Prostate gland (tissue), 2 donors: ENCODE data around the gene C1QTNF6. TPM values are rescaled to one million over a fixed set of nuclear protein-coding genes. Genes with fewer than 3 reads are reported as not detected.

Source experiments
- DNase-seq: peaks from one replicate; pipeline ENCODE4 v3.0.0-alpha.2; 2019; ENCODE audit warnings: low spot score
- H3K27ac ChIP-seq, 2 donors: fragments of 200-600 bp; sonication (generic); 2 replicates each; pipeline ENCODE4 v1.5.1; 2017 to 2019
- H3K27me3 ChIP-seq: fragments of 200-600 bp; sonication (generic); replicated peaks from 2 replicates; pipeline ENCODE4 v1.5.1; 2019; ENCODE audit not compliant: insufficient read depth
- H3K36me3 ChIP-seq, 2 donors: fragments of 200-600 bp; sonication (generic); 1 replicate in 1 of 2; 2 replicates in 1 of 2; pipeline versions ENCODE4 v1.5.1 to v1.8.1; 2017 to 2019
- H3K4me1 ChIP-seq: fragments of 200-600 bp; sonication (generic); replicated peaks from 2 replicates; pipeline ENCODE4 v1.5.1; 2019
- H3K4me3 ChIP-seq, 2 donors: fragments of 200-600 bp; sonication (generic); 2 replicates each; pipeline ENCODE4 v1.5.1; 2017 to 2019
- H3K9me3 ChIP-seq: fragments of 200-600 bp; sonication (generic); 2 replicates; pipeline ENCODE4 v1.5.1; 2017
- POLR2A ChIP-seq: fragments of 450-650 bp; IDR thresholded peaks from one replicate; pipeline ENCODE4 v1.6.1; 2016; ENCODE audit warnings: antibody characterized with exemption, mild to moderate bottlenecking
- POLR2AphosphoS5 ChIP-seq: sonication (generic); formaldehyde crosslinking; IDR thresholded peaks from one replicate; pipeline ENCODE4 v1.6.1; 2017; ENCODE audit warnings: antibody characterized with exemption
- whole genome bisulfite sequencing: methylation state at CpG from one replicate; pipeline ENCODE4 v1.1.5; 2018; 5-methylcytosine and 5-hydroxymethylcytosine counted together
- intact Hi-C: fragments of 100-400 bp; cut with DNase I; formaldehyde crosslinking; loops from one replicate; pipeline ENCODE4 v1.14.2; 2022
- total RNA-seq, 2 donors: library from RNA; depleted of rRNA; stranded (reverse); fragments of >200 nt; gene quantifications; one replicate each; pipeline ENCODE4 v1.1.0, GENCODE V29; 2016
- TF ChIP-seq, protein P1 (sequence below), 4 experiments: fragments of 200-600 bp in 2 of 4; fragments of 450-650 bp in 2 of 4; sonication (generic) in 2 of 4; IDR thresholded peaks; 1 replicate in 3 of 4; 2 replicates in 1 of 4; pipeline ENCODE4 v1.5.1; 2016 to 2019; ENCODE audit warnings: antibody characterized with exemption in 4 of 4, mild to moderate bottlenecking in 2 of 4, moderate library complexity in 2 of 4

The C1QTNF6 gene
- total RNA-seq, 2 donors from 2014 or later, result 2.1 to 9.3 TPM

DNA sequence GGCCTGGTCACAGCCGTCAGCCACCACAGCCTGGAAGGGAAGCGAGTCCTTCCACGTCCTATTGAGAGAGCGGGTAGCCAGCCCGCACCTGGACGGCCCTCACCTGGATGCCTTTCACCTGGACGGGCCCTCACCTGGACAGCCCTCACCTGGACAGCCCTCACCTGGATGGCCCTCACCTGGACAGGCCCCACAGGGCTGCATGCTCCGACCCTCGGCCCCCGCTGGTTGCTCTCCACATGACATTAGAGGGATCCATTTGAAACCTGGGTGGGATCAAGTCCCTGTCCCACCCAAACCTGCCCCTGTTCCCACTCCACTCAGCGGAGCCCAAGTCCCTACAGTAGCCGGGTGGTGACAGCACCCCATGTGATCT, 3.7 kb downstream of the C1QTNF6 start:
- Histone ChIP-seq H3K9me3 (no peaks in the 10 kb centered on the region), H3K27ac (no peak overlapping the region), H3K4me3 (no peak overlapping the region), H3K36me3 (no peaks in the 10 kb centered on the region), H3K27me3 (no peaks in the 10 kb centered on the region), H3K4me1 (peaks cover 4% of the 10 kb centered on the region)
- TF ChIP-seq POLR2AphosphoS5 (no peak), POLR2A (no peak)
- TF ChIP-seq, protein P1, sequence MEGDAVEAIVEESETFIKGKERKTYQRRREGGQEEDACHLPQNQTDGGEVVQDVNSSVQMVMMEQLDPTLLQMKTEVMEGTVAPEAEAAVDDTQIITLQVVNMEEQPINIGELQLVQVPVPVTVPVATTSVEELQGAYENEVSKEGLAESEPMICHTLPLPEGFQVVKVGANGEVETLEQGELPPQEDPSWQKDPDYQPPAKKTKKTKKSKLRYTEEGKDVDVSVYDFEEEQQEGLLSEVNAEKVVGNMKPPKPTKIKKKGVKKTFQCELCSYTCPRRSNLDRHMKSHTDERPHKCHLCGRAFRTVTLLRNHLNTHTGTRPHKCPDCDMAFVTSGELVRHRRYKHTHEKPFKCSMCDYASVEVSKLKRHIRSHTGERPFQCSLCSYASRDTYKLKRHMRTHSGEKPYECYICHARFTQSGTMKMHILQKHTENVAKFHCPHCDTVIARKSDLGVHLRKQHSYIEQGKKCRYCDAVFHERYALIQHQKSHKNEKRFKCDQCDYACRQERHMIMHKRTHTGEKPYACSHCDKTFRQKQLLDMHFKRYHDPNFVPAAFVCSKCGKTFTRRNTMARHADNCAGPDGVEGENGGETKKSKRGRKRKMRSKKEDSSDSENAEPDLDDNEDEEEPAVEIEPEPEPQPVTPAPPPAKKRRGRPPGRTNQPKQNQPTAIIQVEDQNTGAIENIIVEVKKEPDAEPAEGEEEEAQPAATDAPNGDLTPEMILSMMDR (IDR thresholded peaks at IDR 0.05), result no peak
- intact Hi-C loops, result no loop called here
- WGBS, result 93% methylated on average over 12 of the region's 12 CpGs
- no peak for DNase-seq

DNA sequence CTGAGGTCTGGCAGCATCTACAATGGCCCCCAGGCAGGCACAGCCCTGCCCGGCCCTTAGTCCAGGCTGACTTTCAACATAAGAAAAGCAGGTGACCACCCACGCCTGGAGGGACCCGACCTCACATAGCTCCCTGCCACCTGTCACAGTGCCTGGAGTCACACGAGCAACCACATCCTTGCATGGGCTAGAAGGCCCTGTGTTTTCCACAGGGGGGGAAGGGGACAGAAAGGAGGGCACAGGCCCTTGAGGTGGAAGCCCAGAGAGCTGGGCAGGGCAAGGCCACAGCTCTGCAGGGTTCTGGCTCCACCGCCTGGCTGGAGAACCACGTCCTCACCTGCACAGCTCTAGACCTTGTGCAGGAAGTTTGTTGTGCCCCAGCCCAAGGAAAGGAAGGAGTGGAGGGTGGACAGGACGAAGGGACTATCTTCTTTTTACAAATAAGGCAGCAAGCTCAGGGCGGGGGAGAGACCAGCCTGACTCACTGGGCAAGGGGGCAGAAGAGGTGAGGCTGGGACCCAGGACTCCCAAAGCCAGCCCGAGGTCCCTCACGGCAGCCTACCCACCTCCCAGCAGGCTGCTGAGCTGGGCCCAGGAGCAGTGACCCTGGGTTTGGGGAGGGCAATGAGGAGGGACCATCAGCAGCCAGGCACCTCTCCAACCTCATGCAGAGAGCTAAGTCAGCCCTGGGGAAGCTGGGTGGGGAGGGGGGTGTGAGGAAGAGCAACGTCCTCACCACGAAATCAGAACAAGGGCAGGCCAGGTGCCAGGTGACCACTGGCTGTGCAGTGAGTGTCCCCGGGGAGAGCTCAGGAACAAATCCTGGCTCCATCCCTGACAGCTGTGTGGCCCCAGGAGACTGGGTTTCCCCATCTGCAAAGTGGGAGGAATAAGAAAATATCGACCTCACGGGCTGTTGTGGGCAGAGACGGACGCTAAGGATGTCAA, 4.3 kb downstream of the C1QTNF6 start:
- no peaks in the 10 kb centered on the region for H3K36me3 ChIP-seq
- no peaks in the 10 kb centered on the region for H3K27me3 ChIP-seq
- H3K4me3 ChIP-seq, result no peak overlapping the region
- H3K4me1 ChIP-seq, result peaks cover 3% of the 10 kb centered on the region
- H3K9me3 ChIP-seq, result no peaks in the 10 kb centered on the region
- 83% methylated on average over 17 of the region's 17 CpGs for WGBS
- DNase-seq, result no peak
- intact Hi-C loops, result no loop called here
- TF ChIP-seq, protein P1 (IDR thresholded peaks at IDR 0.05), result no peak
- TF ChIP-seq POLR2AphosphoS5 (no peak), POLR2A (no peak)
- H3K27ac ChIP-seq, result no peak overlapping the region

DNA sequence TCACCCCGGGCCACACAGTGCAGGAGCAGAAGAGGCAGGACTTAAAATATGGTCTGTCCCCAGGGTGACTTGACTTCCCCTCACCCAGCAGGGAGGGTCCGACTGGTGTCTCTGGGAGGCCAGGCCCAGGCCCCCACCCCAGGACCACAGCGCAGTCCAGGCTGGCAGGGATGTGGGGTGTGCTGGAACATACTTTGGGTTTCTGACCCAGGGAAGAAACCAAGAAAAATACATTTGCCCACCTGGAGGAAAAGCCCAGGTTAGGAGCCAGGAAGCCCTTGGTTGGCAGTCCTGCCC, 5.2 kb downstream of the C1QTNF6 start:
- TF ChIP-seq POLR2AphosphoS5, result no peak
- TF ChIP-seq POLR2A, result no peak
- TF ChIP-seq, protein P1 (IDR thresholded peaks at IDR 0.05), result no peak
- intact Hi-C loops, result no loop called here
- Histone ChIP-seq H3K27ac (no peak overlapping the region), H3K27me3 (no peaks in the 10 kb centered on the region), H3K36me3 (no peaks in the 10 kb centered on the region), H3K4me1 (peaks cover 7% of the 10 kb centered on the region), H3K4me3 (no peak overlapping the region), H3K9me3 (no peaks in the 10 kb centered on the region)
- no peak for DNase-seq
- 97% methylated on average over 3 of the region's 3 CpGs for WGBS

DNA sequence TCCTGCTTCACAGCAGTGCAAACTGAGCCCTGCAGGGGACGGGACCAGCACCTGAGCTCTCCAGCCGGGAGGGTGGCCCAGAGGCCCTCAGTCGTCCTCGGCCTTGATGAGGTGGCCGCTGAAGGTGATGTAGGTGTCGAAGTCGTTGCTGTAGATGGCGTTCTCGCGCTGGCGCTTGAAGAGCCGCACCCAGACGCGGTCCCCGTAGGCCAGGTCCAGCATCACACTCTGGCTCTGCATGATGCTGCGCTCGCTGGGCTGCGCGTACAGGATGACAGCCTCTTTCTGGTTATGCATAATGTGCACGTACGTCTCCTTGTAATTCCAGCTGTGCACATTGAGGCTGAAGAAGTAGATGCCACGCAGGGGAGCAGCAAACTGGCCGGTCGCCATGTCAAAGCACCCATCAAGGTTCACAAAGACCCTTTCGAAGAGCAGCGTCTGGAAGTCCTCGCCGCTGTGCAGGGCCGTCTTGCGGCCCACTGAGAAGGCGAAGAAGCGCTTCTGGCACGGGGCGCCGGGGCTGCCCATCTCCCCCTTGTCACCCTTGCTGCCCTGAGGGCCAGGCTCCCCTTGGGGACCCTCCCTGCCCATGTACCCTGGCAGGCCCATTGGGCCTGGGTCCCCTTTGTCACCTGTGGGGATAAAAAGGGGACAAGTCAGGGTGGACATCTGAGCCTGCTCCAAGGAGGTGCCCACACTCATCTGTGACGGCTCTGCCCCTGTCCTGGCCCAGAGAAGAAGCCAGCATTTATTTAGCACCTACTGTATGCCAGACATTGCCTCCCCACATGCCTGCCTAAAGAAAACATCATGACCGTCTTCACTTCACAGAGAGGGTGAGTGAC, 5.7 kb downstream of the C1QTNF6 start:
- H3K4me3 ChIP-seq, result no peak overlapping the region
- H3K27me3 ChIP-seq, result no peaks in the 10 kb centered on the region
- WGBS, result 90% methylated on average over 37 of the region's 37 CpGs
- H3K27ac ChIP-seq, result no peak overlapping the region
- TF ChIP-seq, protein P1 (IDR thresholded peaks at IDR 0.05), result no peak
- TF ChIP-seq POLR2AphosphoS5, result no peak
- no peak for TF ChIP-seq POLR2A
- no peak for DNase-seq
- no peaks in the 10 kb centered on the region for H3K9me3 ChIP-seq
- intact Hi-C loops, result no loop called here
- H3K4me1 ChIP-seq, result peaks cover 7% of the 10 kb centered on the region
- no peaks in the 10 kb centered on the region for H3K36me3 ChIP-seq
